Frontal cortex (tissue), 1 donor: Measurements from ENCODE around the gene LRRTM2. TPM values are rescaled to one million over a fixed set of nuclear protein-coding genes. Genes with fewer than 3 reads are reported as not detected.

ENCODE experiments used
- total RNA-seq: library from RNA; depleted of rRNA; stranded (reverse); fragments of >200 nt; gene quantifications from one replicate; pipeline ENCODE4 v1.2.3, GENCODE V29; 2014

The LRRTM2 gene
- total RNA-seq, 1 donor from 2014 or later = 99.5 TPM

Other genes starting within 250 kb of the LRRTM2 start
- gene CTNNA1, start 121.9 kb downstream of the LRRTM2 start, total RNA-seq = 220 TPM